Esophagus muscularis mucosa (tissue), 3 donors: ENCODE measurements around the gene BCL11B.

ENCODE experiments used
- CTCF ChIP-seq, 3 experiments: fragments of 200-600 bp in 2 of 3; fragments of 450-650 bp in 1 of 3; sonication (generic) in 2 of 3; IDR thresholded peaks; one replicate each; pipeline ENCODE4 v1.5.1; 2017 to 2019; ENCODE audit warnings: antibody characterized with exemption in 3 of 3, mild to moderate bottlenecking in 2 of 3, moderate library complexity in 1 of 3
- POLR2A ChIP-seq: fragments of 450-650 bp; IDR thresholded peaks from one replicate; pipeline ENCODE4 v1.6.1; 2017; ENCODE audit warnings: antibody characterized with exemption, moderate library complexity, mild to moderate bottlenecking, low read depth
- POLR2AphosphoS5 ChIP-seq, 2 donors: sonication (generic); formaldehyde crosslinking; IDR thresholded peaks; one replicate each; pipeline ENCODE4 v1.6.1; 2017; ENCODE audit warnings: antibody characterized with exemption in 2 of 2

- no peak for TF ChIP-seq POLR2A
- no peak for TF ChIP-seq CTCF (IDR thresholded peaks at IDR 0.05)
- no peak for TF ChIP-seq POLR2AphosphoS5 (IDR thresholded peaks at IDR 0.05)
These were observed 39.2 kb downstream of the BCL11B start for GRCh38 chr14:99232714-99233214.
